Panc1 (cell line): ENCODE results near the gene BIRC6. TPM values are rescaled to one million over a fixed set of nuclear protein-coding genes. Genes with fewer than 3 reads are reported as not detected.

Experiments
- ATAC-seq: fragments of 200-7000 bp; cut with Tn5 transposase; 2 replicates; pipeline ENCODE4 v1.9.1; 2020; ENCODE audit warnings: mild to moderate bottlenecking, moderate library complexity
- BruUV-seq: library from RNA; stranded (reverse); fragments of 400-500 nt; replicated peaks from 2 replicates; lab custom pipeline; 2021; lab: Mats Ljungman, UMichigan
- CTCF ChIA-PET: fragments of 300-600 bp; sonication (Branson Sonifier 250); formaldehyde crosslinking; loops from one replicate; lab custom pipeline; 2022; ENCODE audit warnings: antibody characterized with exemption; lab: Charles Lee
- POLR2A ChIA-PET: fragments of 300-600 bp; sonication (Branson Sonifier 250); formaldehyde crosslinking; loops from one replicate; lab custom pipeline; 2022; ENCODE audit warnings: antibody characterized with exemption; lab: Charles Lee
- DNase-seq: peaks from one replicate; pipeline ENCODE4 v3.0.0-alpha.2; 2010; ENCODE audit warnings: low read depth, low spot score
- H3K27ac ChIP-seq: 2 replicates; pipeline ENCODE4 v1.5.1; 2011; ENCODE audit warnings: mild to moderate bottlenecking, low read length, inconsistent platforms
- H3K27me3 ChIP-seq: fragments of 200-500 bp; sonication (Bioruptor generic); 2 replicates; pipeline ENCODE4 v1.6.0; 2014; ENCODE audit warnings: low read length, inconsistent platforms; ENCODE audit not compliant: control insufficient read depth, insufficient read depth
- H3K36me3 ChIP-seq: fragments of 200-500 bp; sonication (Bioruptor generic); 2 replicates; pipeline ENCODE4 v1.5.1; 2014; ENCODE audit warnings: inconsistent platforms, mild to moderate bottlenecking, low read length, moderate library complexity; ENCODE audit not compliant: control insufficient read depth, insufficient read depth
- H3K4me1 ChIP-seq: 2 replicates; pipeline ENCODE4 v1.5.1; 2011; ENCODE audit warnings: inconsistent platforms, mild to moderate bottlenecking, low read length, moderate library complexity; ENCODE audit not compliant: control insufficient read depth, insufficient read depth
- H3K4me3 ChIP-seq, 2 experiments: 2 replicates each; pipeline ENCODE4 v1.5.1; 2011 to 2012; ENCODE audit warnings: low read depth in 2 of 2, low read length in 2 of 2, mild to moderate bottlenecking in 2 of 2, inconsistent platforms in 1 of 2, moderate library complexity in 1 of 2
- H3K9me3 ChIP-seq: fragments of 200-500 bp; sonication (Bioruptor generic); 2 replicates; pipeline ENCODE4 v1.5.1; 2014; ENCODE audit warnings: low read depth, mild to moderate bottlenecking, inconsistent platforms, low read length, moderate library complexity; ENCODE audit not compliant: control insufficient read depth, insufficient read depth
- POLR2AphosphoS5 ChIP-seq: IDR thresholded peaks from 2 replicates; pipeline ENCODE4 v1.6.1; 2012; ENCODE audit warnings: mild to moderate bottlenecking, low read depth, low read length, moderate library complexity
- REST ChIP-seq, 2 experiments: IDR thresholded peaks; 2 replicates each; pipeline ENCODE4 v1.6.1; 2011 to 2012; ENCODE audit warnings: low read depth in 2 of 2, control low read depth in 1 of 2, low read length in 1 of 2, mild to moderate bottlenecking in 1 of 2, moderate library complexity in 1 of 2; ENCODE audit not compliant: insufficient read depth in 1 of 2
- SIN3A ChIP-seq: IDR thresholded peaks from 2 replicates; pipeline ENCODE4 v1.6.1; 2012; ENCODE audit warnings: low read depth, mild to moderate bottlenecking, low read length, moderate library complexity, borderline replicate concordance; ENCODE audit not compliant: insufficient read depth
- TCF7L2 ChIP-seq: IDR thresholded peaks from 2 replicates; pipeline ENCODE4 v1.6.1; 2011; ENCODE audit warnings: mild to moderate bottlenecking, low read depth, low read length, inconsistent platforms
- in situ Hi-C: cut with HindIII; loops from 2 replicates; pipeline ENCODE4 v1.10.0; 2016; ENCODE audit warnings: low sequenced_read_pairs, low pct_unique_long_range_greater_than_20kb
- intact Hi-C: fragments of 100-400 bp; cut with micrococcal nuclease; formaldehyde crosslinking; loops from one replicate; pipeline ENCODE4 v1.10.0; 2022; ENCODE audit not compliant: unreplicated experiment
- total RNA-seq: library from RNA; stranded (reverse); gene quantifications from one replicate; pipeline ENCODE4 v1.2.1, GENCODE V29; 2021; ENCODE audit not compliant: unreplicated experiment
- TF ChIP-seq, protein P1 (sequence below): fragments of 450-650 bp; IDR thresholded peaks from 2 replicates; pipeline ENCODE4 v1.5.1; 2017; ENCODE audit warnings: mild to moderate bottlenecking

The BIRC6 gene
- total RNA-seq, 1 experiment from 2014 or later: 73.1 TPM

DNA sequence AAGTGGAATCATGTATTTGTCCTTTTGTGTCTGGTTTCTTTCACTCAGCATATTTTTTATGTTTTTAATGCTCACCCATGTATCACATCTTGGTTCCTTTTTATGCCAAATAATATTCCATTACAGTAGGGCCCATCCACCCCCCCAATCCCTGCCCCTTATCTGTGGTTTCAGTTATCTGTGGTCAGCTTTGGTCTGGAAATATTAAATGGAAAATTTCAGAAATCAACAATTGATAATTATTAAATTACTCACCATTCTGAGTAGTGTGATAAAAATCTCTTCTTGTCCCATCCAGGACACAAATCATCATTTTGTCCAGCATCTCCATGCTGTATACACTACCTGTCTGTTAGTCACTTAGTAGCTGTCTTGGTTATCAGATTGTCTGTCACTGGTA lies 66.7 kb downstream of the BIRC6 start:
- H3K4me3 ChIP-seq: no peak overlapping the region
- 0 out of 2 replicates have a peak, but pooled peaks cover 2% of the 10 kb centered on the region for H3K36me3 ChIP-seq
- no peak overlapping the region for H3K27ac ChIP-seq
- ATAC-seq (no peak), DNase-seq (no peak)
- H3K9me3 ChIP-seq: no peaks in the 10 kb centered on the region
- no peaks in the 10 kb centered on the region for H3K27me3 ChIP-seq
- TF ChIP-seq, protein P1, sequence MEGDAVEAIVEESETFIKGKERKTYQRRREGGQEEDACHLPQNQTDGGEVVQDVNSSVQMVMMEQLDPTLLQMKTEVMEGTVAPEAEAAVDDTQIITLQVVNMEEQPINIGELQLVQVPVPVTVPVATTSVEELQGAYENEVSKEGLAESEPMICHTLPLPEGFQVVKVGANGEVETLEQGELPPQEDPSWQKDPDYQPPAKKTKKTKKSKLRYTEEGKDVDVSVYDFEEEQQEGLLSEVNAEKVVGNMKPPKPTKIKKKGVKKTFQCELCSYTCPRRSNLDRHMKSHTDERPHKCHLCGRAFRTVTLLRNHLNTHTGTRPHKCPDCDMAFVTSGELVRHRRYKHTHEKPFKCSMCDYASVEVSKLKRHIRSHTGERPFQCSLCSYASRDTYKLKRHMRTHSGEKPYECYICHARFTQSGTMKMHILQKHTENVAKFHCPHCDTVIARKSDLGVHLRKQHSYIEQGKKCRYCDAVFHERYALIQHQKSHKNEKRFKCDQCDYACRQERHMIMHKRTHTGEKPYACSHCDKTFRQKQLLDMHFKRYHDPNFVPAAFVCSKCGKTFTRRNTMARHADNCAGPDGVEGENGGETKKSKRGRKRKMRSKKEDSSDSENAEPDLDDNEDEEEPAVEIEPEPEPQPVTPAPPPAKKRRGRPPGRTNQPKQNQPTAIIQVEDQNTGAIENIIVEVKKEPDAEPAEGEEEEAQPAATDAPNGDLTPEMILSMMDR: no peak
- TF ChIP-seq SIN3A: no peak
- no peak for TF ChIP-seq POLR2AphosphoS5
- TF ChIP-seq TCF7L2: no peak
- no peak for TF ChIP-seq REST (IDR thresholded peaks at IDR 0.05; ENCODE audit: insufficient read depth in 1 of 2, low read depth in 2 of 2, low read length in 1 of 2)
- in situ Hi-C loops: no loop called here
- no TSS peak for BruUV-seq
- peaks cover 21% of the 10 kb centered on the region for H3K4me1 ChIP-seq
- ChIA-PET POLR2A (no interaction called here), CTCF (no interaction called here)
- intact Hi-C loops: no loop called here

DNA sequence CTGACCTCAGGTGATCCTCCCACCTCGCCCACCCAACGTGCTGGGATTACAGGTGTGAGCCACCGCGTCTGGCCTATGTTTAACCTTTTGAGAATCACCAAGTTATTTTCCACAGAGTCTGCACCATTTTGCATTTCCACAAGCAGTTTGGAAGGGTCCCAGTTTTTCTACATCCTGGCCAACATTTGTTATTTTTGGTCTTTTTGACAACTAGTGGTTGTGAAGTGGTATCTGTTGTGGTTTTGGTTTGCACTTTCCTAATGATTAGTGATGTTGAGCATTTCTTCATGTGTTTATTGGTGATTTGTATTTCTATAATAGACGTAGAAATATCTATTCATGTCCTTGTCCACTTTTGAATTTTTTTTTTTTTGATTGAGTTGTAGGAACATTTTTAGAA lies 67.9 kb downstream of the BIRC6 start:
- TF ChIP-seq, protein P1: no peak
- TF ChIP-seq TCF7L2 (no peak), SIN3A (no peak), REST (IDR thresholded peaks at IDR 0.05; ENCODE audit: insufficient read depth in 1 of 2, low read depth in 2 of 2, low read length in 1 of 2) (no peak), POLR2AphosphoS5 (no peak)
- CTCF ChIA-PET: no interaction called here
- no peaks in the 10 kb centered on the region for H3K27me3 ChIP-seq
- ATAC-seq (no peak), DNase-seq (no peak)
- no peaks in the 10 kb centered on the region for H3K9me3 ChIP-seq
- POLR2A ChIA-PET: no interaction called here
- no TSS peak for BruUV-seq
- in situ Hi-C loops: no loop called here
- no peaks in the 10 kb centered on the region for H3K36me3 ChIP-seq
- intact Hi-C loops: no loop called here
- no peak overlapping the region for H3K4me3 ChIP-seq
- peaks cover 19% of the 10 kb centered on the region for H3K4me1 ChIP-seq
- H3K27ac ChIP-seq: no peak overlapping the region
